H4 (cell line): ENCODE data around the gene F11R. TPM values are rescaled to one million over a fixed set of nuclear protein-coding genes. Genes with fewer than 3 reads are reported as not detected.
"Not testable (repeated sequence)": the region's sequence is repeated elsewhere in the genome, so short reads cannot be mapped to it uniquely, and the experiment has no call there.

Source experiments
- DNase-seq: peaks from one replicate; pipeline ENCODE4 v3.0.0-alpha.2; 2015; ENCODE audit warnings: low spot score
- total RNA-seq: library from RNA; depleted of rRNA; stranded (reverse); fragments of >200 nt; shearing (Covaris generic); gene quantifications from 2 replicates; pipeline ENCODE4 v1.2.3, GENCODE V29; 2014

Gene F11R
- total RNA-seq, 1 experiment from 2014 or later: 6.4 TPM

- no peak for DNase-seq
These were observed 7.8 kb downstream of the F11R start for GRCh38 chr1:161013131-161013487.

DNA sequence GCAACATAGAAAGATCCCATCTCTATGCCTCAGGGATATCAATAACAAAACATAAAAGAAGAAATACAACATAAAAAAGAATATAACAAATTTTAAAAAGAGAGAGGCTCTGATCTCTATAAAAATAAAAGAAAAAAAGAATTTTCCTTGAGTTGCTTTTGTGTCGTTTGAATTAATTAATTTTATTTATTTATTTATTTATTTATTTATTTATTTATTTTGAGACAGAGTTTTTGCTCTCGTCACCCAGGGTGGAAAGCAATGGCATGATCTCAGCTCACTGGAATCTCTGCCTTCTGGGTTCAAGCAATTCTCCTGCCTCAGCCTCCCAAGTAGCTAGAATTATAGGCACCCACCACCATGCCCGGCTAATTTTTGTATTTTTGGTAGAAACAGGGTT lies 8.5 kb downstream of the F11R start:
- no peak for DNase-seq

DNA sequence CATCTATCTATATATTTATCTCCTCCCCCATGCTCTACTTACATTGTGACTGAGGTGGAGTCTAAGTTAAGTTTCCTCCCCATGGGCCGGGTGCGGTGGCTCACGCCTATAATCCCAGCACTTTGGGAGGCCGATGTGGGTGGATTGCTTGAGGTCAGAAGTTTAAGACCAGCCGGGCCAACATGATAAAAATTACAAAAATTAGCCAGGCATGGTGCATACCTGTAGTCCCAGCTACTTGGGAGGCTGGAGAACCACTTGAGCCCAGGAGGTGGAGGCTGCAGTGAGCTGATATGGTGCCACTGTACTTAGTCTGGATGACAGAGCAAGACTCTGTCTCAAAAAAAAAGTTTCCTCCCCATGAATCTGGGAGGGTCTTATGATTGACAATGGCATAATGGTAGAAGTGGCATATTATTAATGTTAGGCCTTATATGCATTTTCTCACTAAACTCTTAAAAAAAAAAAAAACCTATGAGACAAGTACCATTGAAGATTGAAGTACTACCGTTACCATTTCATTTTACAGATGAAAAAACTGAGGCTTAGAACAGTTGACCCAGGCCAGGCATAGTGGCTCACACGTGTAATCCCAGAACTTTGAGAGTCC lies 11.2 kb downstream of the F11R start:
- DNase-seq: no peak

DNA sequence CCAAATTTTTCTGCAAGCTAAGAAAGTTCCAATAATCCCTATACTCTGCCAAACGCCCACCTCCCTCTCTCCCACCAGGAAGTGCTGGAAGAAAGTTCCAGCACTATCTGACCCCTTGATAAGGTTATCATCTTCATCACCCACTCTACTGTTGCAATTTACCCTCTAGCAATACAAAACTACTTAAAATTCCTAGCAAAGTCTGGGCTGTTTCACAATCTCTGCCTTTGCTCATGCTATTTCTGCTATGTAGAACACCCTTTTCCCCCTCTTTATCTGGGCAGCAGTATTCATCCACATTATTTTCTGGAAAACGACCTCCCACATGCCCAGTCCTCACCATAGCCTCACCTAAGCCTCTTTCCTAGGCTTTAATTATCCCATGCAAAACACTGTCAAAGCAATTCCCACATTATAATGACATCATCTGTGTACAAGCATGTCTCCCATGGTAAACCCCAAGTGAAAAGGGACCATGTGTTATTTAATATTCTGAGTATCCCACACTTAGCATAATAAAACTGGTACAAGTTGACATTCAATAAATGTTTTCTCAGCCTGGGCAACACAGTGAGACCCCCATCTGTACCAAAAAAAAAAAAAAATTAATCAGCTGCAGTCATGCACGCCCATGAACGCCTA lies 12.0 kb downstream of the F11R start:
- DNase-seq: no peak

- DNase-seq: no peak
These were observed 13.6 kb downstream of the F11R start for GRCh38 chr1:161007369-161007768.

DNA sequence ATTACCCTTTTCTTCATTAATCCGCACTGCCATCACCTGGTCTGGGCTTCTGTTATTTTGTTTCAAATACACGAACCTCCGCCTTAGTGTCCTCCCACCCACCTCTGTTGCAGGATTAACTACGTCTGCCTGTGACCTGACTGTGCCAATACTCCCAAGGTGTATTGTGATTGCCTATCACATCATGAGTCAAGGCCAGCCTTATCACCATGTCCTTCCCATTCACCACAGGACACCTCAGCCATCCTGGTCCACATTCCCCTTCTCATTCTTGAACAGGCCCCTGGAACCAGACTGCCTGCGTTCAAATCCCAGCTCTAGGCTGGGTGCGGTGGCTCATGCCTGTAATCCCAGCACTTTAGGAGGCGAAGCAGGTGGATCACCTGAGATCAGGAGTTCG lies 14.4 kb downstream of the F11R start:
- no peak for DNase-seq

DNA sequence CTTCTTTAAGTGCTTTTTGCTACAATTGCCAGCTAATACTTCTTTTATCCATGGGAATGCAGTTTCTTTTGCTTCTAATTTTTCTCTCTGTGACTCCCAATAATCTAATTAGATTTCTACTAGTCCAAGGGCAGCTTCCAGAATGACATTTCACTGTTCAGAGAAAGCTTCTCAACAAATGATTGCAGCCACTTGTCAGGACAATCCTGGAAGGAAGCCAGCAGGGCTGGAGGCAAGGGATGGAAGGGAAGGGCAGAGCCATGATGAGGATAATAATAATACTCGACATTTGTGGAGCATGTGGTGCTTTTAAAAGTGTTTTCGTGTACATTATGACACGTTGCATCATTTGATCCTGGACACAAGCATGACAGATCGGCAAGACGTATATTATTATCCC lies 19.4 kb downstream of the F11R start:
- DNase-seq: no peak

DNA sequence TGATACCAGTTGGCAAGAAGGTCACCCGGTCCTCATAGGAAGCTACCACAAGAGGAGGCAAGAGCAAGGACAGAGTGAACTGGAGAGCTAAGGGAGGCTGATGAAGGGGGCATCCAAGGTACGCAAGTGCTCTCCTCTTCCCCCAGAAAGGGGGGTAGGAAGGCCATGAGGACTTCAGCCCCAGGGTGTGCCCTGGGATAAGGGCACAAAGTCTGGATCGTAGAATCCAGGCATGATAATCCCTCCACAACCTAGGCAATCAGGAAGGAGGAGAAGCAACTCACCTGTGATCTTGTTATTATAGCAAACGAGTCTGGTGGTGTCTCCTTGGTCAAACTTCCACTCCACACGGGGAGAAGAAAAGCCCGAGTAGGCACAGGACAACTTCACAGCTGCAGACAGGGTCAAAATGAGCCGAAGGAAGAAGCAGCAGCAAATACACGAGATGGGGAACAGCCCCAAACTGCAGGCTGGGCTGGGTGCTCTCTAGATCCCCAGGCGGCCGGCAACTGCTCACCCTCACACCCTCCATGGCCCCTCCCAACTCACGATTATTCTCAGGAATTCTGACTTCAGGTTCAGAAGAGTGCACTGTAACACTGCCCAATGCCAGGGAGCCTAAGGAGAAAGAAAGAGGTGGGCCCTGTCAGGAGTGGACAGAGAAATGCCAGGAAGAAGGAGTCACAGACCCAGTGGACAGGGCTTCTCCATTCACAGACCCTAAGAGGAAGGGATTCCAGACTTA lies 20.0 kb downstream of the F11R start:
- no peak for DNase-seq

DNA sequence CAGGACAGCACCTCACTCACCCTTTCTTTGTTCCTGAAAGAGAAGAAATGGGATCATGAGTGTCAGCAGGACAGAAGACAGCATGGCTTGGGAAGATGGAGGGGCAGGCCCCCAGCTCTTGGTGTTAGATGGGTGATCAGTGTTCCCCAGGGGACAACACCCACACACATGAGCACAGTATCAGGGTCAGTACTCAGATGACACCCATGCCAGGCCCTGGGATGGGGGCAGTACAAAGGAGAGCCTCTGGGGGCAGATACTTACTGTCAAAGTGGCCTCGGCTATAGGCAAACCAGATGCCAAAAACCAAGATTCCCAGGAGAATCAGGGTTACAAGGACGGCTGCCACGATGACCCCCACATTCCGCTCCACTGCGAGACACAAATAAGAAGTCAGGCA lies 21.6 kb downstream of the F11R start:
- no peak for DNase-seq

DNA sequence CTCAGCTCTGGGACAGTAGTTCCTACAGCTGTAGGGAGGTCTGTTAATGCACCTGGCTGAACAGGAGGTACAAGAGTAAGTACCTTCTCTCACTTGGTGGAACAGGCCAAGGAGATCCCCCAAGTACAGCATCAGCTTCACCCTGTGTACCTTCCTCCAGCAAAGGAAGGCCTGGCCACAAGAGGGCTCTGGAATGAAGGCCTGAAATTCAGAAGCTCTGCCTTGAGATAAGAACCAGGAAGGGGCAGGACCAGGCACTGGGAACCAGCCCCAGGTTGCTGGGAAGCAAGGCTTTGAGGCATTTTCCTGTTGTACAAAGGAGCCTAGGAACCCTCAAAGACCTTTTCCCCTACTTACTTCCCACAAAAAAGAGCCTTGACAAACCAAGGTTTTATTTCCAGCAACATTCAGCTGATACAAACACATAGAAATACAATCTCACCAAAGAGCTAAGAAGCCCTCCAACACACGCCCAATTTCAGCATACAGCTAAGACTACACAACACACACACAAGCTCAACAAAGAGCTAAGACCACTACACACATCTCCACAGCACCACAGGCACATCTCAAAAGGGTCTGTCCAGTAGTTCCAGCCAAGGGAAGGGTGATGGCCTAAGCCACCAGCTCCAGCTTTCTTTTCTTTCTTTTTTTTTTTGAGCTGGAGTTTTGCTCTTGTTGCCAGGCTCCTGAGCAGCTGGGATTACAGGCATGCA lies 23.5 kb downstream of the F11R start:
- DNase-seq: peak; percentile 71

GRCh38 chr1:160996178-160996577 lies 24.8 kb downstream of the F11R start:
- DNase-seq: no peak

- no peak for DNase-seq
These were observed 27.3 kb downstream of the F11R start for GRCh38 chr1:160993544-160994193.

DNA sequence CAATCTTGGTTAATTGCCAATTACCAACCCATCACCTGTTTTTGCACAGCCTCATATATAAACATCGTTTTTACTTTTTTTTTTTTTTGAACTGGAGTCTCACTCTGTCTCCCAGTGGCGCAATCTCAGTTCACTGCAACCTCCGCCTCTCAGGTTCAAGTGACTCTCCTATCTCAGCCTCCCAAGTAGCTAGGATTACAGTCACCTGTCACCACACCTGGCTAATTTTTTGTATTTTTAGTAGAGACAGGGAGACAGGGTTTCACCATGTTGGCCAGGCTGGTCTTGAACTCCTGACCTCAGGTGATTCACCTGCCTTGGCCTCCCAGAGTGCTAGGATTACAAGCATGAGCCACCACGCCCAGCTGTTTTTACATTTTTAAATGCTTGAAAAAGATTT lies 28.9 kb downstream of the F11R start:
- not testable (repeated sequence) for DNase-seq

- DNase-seq: no peak
These were observed 33.4 kb downstream of the F11R start for GRCh38 chr1:160987359-160988050.

DNA sequence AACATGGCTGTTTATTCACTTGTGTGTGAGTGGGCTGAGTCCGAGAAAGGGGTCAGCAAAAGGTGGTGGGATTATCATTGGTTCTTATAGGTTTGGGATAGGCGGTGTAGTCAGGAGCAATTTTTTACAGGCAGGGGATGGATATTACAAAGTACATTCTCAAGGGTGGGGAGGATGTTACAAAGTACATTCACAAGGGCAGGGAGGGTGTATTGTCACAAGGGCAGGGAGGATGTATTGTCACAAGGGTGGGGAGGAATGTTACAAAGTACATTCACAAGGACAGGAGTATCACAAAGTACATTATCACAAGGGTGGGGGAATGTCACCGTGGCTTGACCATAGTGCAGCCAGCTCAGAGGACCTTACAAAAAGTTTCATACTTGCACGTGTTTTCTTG lies 35.2 kb downstream of the F11R start:
- no peak for DNase-seq

DNA sequence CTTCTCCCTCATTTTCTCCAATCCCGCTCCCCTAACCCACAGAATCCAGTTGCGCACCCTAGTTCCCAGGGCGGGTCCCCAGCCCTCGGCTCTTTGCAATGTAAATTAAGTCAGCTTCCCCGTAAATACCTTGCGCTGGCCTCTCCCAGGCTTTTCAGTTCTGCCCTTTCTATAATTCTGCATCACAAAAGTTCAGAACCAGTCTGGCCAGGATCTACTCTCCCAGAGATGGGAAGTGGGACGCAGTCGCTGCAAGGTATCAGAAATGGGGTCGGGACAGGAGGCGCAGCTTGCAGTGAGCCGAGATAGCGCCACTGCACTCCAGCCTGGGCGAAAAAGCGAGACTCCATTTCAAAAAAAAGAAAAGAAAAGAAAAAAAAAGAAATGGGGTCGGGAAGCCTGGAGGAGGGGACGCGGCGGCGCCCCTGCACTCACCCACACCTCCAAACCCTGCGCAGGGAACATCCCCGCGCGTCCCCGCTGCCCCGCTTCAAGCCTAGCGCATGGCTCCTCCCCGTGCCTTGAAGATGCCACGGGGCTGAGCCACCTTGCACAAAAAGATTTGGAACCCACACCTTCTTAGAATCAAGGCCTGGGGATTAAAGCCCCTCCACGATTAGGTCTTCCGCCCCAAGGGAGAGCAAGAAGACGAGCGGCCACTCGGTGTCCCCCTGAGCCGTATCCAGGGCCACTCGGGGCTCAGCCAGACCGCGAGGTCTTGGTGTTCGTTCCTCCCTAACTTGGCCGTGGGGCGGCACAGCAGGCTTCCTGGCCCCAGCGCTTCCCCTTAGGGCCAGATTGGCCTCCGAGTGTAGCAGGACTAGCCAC lies 39.2 kb downstream of the F11R start:
- DNase-seq: no peak

- DNase-seq: no peak
These were observed 41.7 kb downstream of the F11R start for GRCh38 chr1:160979286-160979685.

- no peak for DNase-seq
These were observed 42.4 kb downstream of the F11R start for GRCh38 chr1:160978510-160978927.

GRCh38 chr1:160975026-160975425 lies 45.9 kb downstream of the F11R start:
- no peak for DNase-seq

- DNase-seq: no peak
These were observed 47.5 kb downstream of the F11R start for GRCh38 chr1:160973491-160973890.

DNA sequence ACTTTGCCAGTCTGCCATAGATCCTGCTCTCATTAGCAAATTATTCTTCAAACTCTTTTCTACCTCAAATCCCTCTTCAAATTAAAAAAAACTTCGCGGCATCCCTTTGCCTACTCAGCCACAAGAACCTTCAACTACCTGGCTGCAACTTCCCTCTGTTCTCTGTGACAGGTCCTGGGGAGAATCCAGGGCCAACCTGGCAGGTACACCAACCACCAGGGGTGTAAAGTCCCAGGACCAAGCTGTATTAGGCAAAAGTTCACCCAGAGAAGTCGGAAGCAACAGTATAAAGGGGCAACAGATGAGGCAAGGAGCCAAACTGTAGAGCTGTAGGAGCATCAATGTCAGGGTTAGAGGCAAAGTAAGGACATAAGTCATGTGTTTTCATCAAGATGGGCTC lies 48.0 kb downstream of the F11R start:
- DNase-seq: no peak
